Fibroblast of skin of right biceps (primary cell): ENCODE results near the gene NHEJ1.

Experiments used
- DNase-seq: peaks from one replicate; pipeline ENCODE4 v3.0.0-alpha.2; 2013

Gene NHEJ1

DNA sequence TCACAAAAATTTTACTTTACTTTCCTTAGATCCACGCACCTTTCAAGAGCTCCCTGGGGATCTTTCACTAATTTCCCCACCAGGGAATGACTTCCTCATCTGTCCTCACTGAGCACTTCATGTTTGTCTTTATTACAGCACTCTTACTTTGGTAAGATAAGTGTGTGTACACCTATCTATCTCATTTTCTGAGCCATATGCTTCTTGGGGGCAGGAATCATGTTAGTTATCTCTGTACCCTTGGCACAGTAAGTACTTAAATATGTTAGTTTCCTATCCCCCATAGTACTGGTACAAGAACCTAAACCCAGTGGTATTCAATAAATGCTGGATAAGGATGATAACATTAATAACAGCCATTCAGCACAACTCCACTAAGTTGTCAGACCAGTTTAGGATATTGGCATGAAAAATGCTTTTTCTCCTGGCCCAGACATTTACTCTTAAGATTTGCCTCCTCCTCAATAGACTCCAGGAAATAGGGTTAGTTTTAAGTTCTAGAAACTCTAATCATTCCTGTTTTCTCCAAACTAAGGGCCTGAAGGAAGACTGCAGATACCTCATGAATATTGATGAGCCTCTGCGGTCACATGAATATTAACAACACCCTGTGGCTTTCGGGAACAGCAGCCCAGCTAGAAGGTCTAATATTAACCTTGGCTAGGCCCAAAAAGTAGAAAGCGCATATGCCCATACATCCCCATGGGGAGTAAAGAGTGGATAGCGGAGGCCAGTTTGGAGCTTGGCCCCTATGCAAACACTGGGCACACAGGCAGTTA, 38.2 kb downstream of the NHEJ1 start:
- no peak for DNase-seq

DNA sequence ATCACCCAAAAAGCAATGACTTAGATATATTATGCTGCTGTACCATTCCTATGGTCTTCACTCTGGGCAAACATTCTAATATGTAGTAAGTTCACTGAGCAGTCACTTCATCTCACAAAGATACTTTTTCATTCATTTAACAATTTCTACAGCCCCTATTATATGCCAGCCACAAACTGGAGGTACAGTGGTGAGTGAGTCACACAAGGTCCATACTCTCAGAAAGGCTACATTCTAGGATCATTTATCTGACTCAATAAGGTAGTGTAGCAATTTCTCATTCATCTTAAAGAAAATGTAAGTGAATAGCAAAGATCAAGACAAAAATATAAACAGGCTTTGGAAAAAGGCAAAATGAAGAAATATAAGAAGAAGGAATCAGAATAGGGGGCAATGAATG, 40.5 kb downstream of the NHEJ1 start:
- no peak for DNase-seq

DNA sequence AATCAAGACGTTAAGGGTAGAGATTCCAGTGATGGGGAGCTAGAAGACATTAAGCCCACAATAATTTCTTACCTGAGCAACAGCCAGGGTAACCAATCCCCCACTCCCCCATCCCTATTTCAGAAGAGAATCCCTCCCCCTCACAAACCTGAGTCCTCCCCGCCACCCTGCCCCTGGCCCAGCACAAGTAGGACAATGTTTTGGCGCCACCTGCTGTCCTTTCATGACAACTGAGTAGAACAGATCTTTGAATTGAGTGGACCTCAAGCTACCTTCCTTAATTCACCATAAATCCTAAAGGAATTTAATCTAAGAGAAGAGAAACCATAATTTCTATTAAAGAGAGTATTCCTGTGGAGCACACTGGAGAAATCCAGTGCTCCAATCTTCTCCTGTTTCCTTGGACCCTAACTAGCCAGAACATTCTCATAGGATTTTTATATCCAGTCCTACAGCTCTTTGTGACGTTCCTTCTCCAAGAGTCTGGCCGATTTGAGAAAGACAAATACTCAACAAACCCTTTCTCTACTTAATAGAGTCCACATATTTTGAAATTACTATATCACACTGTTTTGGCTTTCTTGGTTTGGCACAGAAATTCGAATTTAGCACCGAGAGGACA, 41.1 kb downstream of the NHEJ1 start:
- DNase-seq: peak; percentile 47

DNA sequence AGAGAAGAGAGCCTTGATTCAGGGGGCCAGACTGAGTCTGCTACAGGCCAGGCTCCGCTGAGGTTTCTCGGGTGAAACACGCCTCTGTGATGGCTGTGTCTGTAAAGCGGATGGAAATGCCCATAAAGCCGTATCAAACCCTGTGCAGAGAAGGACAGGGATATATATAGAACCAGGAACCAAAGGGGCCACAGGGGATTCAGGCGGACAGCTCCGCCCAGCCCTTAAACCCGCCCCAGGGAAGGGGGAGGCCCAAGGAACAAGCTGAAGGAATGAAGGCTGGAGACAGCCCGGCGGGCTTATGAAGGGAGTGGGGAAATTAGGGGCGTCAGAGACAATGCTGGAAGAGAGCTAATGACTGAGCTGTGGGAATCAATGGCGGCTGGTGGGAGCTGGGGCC, 42.1 kb downstream of the NHEJ1 start:
- DNase-seq: no peak

DNA sequence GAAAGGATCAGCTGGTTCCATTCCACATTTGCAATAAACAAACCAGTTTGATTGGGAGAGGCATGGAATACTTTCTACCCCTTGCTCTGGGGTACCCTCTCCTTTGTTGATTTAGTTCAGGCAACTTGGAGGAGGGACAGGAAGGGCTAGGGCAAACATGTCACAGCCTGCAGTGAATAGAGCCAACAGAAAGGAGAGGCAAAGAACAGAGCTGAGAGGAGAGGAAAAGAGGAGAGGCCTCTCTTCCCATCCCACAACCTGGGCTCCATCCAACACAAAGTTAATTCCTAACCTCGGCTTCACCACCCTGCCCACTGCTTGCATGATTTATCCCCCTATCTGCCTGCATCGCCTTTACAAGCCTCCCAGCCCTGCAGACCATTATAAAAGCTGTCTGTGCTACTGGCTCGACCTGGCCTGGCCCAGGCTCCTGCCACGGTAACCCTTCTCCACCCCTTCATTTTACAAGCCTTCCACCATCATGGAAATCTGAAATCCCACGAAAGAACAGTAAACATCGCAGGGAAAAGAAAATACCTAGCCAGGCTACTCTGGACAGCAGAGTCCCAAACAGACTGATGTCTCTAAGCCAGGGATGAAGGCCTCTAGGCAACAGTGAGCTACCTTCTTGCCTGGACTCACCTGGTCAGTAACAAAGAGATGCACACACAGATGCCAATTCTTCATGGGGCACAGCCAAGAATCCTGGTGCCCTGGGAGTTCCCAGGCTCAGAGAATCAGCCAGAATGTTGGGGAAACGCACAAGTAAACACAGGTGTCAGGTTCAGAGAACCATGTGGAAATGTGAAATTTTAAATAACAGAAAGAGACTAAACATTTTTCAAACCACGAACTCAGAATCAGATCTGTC, 43.6 kb downstream of the NHEJ1 start:
- DNase-seq: no peak

DNA sequence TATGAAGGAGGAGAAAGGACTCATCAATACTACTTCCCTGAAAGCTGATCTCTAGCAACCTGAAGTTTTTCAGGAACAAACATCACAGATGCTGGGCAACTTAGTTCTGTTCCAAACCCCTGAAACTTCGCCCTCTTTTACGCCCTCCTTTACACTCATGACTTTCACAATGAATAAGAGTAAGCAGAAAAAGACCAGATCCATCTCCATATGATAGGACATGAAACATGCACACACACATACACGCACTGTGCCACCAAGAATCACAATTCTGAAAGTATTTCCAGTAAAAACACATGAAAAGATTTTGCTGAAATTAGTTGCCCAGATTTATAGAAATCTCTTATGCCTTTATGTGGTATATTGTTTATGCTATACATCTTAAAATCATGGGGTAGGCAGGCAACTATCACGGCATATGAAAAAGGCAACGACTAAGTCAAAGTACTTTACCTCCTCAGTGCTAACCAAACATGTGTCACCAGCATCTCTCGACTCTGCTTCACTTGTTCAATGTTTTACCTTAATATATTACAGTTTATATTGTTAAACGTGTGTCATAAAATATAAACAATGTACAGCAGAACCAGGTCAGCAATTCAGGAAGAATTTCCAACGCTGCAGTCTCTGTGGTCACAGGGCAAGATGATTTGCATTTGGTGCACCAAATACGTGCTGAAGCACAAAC, 47.8 kb downstream of the NHEJ1 start:
- DNase-seq: no peak

DNA sequence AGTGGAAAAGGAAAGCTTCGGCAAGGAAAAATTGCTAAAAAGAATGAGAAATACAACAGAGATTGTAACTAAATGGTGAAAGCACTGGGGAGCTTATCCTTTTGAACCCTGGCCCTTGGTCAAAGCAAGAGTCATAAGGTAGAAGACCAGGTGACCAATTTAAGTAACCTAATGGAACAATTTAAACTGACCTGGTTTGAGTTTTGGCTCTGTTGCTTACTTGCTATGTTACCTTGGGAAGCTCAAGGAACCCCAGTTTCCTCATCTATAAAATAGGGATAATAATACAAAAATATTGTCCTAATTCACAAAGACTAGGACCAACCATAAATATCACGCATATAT, 48.6 kb downstream of the NHEJ1 start:
- no peak for DNase-seq

DNA sequence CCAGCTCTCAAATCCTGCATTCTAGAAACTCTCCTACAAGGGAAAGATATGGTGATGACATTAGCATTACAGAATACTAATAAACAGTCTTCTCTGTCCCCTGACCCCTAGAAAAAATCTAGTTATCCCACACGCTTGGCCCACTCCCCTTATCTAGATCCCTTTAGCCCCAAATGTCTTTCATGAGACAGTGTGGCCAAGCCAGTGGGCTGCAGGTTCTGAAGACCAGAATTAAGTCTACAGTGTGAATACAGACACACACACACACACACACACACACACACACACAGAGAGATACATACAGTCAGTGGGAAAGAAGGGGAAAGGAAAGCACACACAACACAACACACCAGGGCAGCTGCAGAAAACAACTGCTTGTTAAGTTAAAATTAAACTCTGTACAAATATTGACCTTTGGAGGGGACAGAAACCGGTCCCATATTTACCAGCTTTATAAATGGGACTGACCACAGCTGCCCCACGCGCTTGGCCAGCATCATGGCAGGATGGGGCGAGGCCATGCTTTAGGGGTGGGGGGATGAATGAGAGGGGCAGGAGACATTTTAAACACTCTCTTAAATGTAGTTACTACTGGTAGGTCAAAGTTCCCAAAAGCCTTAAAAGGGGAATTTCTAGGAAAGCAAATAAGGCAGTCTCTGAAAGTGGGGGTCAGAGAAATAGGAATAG, 49.1 kb downstream of the NHEJ1 start:
- DNase-seq: no peak

DNA sequence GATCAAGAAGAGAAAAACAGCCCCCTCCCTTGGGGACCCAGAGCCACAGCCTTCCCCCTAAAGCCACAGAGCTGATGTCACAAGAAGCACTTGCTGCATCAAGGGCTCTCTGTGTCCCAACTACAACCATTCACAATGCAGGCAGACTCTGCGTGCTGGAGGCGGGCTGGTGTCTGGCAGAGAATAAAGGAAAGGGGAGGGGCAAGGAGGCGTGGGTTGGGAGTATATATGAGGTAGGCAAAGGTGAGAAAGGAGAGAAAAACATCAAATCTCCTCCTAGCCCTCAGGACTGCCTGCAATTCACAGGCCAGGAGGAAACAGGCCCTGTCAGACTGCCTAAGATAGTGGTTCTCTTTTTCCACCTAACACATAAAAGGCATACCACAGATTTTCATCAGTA, 51.1 kb downstream of the NHEJ1 start:
- DNase-seq: no peak

DNA sequence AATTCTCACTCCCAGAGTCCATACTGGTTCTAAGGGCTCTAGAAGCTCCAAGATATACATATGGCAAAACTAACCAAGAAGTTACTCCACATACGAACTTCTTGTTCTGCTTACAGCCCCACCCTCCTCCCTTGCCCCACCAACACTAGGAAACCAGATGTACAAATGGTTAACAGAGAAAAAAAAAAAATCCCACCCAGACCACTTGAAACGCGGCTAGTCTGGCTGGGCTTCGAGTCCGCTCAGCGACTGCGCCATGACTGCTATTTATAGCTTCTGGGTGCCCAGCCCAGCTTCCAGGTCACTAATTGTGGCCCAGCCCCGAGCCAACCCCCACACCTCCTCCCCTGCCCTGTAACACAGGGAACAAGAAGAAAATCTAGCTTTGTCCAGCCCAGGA, 52.9 kb downstream of the NHEJ1 start:
- no peak for DNase-seq

DNA sequence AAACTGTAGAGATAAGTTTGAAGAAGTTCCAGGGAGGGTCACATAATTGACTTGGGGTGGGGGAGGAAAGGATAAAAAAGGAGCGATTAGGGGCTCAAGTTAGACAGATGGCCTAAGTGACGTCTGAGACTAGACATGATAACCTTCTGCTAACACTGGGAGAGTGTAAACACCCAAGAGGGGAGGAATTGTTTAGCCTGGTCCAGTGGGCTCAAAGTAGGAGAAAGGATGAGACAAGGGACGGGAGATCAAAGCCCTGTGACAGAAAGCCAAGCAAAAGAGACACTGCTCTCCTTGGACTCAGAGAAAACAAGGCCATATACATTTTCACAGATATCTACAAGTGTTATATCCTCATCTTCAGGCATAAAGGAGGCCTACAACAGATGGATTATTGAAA, 54.4 kb downstream of the NHEJ1 start:
- no peak for DNase-seq

DNA sequence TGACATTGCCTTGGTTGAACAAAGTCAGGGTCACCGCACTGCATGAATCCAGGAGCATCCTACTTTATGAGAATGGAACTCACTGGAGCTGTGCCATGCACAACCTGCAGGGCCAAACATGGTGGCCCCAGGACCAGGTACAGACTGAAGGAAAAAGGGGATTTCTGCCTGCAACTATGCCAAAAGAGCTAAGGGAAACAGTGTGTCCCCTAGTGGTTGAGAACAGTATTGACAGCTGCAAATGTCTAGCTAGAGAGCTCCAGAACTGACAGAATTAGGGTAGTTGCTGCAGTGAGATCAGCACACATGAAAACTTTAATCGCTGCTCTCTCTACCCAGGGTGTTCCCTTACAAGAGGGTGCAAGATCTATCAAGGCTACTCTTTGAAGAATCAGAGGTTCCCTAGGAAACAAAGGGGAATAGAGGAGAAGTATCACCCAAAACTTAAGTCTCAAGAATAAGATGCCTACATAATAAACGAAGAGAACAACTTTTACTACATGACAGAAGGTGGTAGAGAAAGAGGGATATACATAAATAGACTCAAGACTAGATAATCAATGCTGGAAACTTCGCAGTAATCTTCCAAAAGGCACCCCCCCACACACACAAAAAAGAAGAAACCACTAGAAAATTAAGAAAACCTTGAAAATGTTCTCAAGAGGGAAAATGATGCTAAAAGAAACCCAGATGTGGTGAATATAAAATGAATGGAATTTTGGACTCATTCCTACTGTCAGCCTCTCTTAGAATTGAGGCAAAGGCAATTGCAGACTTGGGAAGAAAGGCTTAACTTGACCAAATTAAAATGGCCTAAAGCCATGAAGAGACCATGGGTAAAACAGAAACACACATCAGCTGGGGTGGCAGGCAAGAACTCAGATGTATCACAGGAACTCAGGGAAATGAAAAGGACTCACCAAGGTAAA, 56.2 kb downstream of the NHEJ1 start:
- peak; percentile 30 for DNase-seq

DNA sequence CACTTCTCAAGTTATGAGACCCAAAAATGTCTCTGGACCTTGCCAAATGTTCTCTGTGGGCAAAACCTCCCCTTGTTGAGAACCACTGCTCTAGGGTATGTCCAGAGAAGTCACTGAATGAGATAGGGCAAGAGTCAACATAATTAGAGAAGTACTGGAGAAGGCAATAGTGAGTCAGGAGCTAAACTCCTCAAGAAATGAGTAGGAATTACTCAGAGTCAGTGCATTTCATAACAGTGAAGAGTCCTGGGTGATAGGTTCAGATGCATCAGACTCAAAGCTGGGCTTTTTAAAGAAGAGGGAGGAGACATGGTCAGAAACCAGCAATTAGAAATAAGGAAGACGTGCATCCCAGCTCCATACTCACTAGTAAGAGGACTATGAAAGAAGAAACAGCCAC, 61.3 kb downstream of the NHEJ1 start:
- peak; percentile 34 for DNase-seq

DNA sequence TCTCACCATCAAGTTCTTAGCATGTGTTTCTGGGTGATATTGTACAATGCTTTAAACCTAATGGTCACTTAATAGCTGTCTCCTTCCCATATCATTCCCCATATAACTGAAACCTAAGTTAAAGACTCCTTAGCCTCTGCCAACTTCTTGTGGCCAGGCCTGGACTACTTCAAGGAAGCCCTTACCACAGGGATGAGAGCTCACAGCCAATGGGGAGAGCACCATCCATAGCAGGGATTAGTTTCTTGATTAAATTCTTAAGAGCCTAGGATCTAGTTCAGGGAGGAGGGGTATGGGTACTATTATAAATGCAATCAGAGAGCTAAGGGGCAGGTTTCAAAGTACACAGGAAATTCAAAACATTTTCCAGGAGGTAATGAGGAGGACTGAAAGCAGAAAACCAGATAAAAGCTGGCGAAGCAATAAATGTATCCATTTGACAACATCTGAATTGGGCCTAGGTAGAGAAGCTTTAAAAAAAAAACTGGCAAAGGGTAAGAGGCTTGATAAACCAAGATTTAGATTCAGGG, 65.1 kb downstream of the NHEJ1 start:
- no peak for DNase-seq

DNA sequence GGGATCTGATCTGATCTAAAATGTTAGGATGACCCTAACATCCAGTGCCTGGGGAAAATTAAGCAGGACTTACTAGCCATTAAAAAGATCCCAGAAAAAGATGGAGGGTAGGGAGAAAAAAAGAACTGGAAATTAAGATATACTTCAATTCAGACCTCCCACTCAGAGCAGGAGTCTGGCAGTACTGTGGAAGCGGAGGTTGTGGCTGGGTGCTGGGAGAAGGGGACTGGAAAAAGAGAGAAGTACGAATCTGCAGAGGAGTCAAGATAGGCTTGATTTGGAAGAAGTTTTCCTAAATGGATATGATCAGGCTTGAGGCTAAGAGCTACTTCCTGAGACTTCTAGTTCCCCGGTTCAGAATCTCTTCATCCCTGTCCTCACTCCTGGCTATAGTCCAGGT, 66.4 kb downstream of the NHEJ1 start:
- DNase-seq: no peak

DNA sequence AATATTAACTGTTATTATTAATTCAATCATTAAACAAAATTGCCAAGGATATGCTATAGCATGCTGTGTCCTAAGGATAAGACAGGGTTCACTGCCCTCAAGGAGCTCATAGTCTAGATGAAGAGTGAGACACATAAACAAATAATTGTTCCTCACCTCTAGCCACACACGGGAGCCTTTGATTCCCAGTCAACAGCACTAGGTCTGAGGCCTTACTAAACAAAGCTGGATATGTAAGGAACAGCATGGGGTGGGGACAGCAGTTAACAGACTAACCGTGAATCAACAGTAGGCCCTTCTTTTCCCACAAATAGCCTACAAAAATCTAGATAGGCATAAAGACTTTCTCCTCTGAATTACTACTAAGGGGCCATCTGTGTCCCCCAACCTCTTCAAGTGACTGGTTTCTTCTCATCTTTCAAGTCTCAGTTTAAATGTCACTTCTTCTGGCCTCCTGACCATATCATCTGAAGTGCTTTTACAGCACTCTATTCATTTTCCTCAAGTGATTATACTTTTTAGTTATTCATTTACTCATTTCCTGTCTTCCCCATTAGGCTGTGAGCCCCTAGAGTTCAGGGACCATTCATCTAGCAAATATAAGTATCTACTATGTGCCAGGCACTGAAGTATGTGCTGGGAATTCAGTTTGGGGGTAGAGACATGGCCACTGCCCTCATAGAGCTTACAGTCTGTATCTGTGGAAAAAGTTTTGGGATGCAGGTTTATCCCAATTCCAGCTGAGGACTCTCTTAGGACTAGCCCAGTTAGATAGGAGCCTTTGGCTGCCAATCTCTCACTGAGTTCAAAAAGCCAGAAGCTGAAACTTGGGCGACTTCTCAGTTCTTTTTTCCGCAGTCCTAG, 69.9 kb downstream of the NHEJ1 start:
- DNase-seq: no peak

DNA sequence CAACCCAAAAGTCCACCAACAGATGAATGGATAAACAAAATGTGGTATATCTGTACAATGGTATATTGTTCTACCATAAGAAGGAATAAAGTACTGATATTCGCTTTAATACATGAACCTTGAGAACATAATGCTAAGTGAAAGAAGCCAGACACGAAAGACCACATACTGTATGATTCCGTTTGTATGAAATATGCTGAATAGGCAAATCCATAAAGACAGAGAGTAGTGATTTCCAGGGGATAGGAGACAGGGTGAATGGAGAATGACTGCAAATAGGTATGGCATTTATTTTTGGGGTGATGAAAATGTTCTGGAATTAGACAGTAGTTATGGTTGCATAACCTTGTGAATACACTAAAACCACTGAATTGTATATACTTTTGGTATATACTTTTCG, 71.3 kb downstream of the NHEJ1 start:
- DNase-seq: no peak

DNA sequence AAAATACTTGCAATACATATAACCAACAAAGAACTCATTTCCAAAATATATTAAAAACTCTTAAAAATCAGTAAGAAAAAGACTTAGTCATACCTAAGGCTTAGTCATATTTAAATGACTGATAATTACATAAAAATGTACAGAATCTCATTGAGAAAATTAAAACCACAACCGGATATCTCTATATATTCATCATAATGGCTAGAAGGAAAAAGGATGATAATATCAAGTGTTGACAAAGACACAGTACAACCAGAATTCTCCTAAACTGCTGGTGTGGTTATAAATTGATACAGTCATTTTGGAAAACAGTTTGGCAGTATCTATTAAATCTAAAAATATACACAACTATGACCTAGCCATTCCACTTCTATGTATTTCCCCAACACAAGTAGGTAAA, 72.8 kb downstream of the NHEJ1 start:
- DNase-seq: peak; percentile 30

DNA sequence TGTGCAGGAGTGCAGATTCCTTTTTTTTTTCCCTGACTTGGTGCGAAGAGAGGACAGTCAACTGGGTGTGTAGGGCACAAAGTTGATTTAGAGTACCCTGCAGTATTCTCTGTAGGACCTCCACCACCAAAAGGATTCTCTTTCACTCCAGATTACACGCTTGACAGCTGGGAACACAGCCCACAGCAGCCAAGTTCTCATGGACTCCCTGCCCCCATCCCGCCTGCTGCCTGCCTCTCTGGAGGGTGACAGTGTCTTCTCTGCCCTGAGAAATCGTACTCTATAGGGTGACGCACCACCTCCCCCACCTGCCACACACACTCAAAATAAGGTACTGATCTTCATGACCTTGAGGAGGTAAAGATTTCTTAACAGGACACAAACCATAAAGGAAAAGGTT, 73.3 kb downstream of the NHEJ1 start:
- no peak for DNase-seq

DNA sequence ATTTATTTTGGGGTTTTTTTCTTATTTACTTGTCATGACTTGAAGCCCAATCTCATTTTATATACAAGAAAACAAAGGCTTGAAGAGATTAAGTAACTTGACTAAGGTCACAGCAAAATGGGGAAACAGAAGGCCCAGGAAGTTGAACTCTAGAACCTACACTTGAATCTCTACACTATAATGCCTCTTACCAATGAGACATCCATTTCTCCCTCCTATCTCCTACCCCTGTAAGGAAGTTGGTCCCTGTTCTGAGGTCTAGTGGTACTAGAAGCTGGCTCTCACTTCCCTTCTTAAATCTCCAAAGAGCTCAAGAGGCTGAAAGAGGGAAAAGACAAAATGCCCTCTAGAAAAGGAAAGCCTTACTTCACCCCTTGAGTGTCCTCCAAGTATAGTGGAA, 74.4 kb downstream of the NHEJ1 start:
- DNase-seq: no peak
